Right lobe of liver (tissue), 6 donors: ENCODE results near the gene PTPRN2. TPM values are rescaled to one million over a fixed set of nuclear protein-coding genes. Genes with fewer than 3 reads are reported as not detected.

ENCODE experiments used
- ATAC-seq, 4 donors: fragments of 200-7000 bp; cut with Tn5 transposase; one replicate each; pipeline ENCODE4 v1.9.1; 2020; ENCODE audit warnings: mild to moderate bottlenecking in 4 of 4, moderate library complexity in 4 of 4
- DNase-seq, 3 donors: peaks; one replicate each; pipeline ENCODE4 v3.0.0-alpha.2; 2020
- H3K27ac ChIP-seq, 3 donors: fragments of 200-600 bp; one replicate each; pipeline ENCODE4 v1.8.0; 2022
- H3K27me3 ChIP-seq, 2 donors: fragments of 200-600 bp; one replicate each; pipeline ENCODE4 v1.8.0; 2022
- H3K36me3 ChIP-seq, 4 donors: fragments of 200-600 bp; sonication (generic) in 1 of 4; one replicate each; pipeline versions ENCODE4 v1.5.1 to v1.8.0; 2017 to 2022; ENCODE audit warnings: control low read depth in 1 of 4
- H3K4me1 ChIP-seq, 4 donors: fragments of 200-600 bp; sonication (generic) in 1 of 4; one replicate each; pipeline versions ENCODE4 v1.5.1 to v1.8.0; 2017 to 2022; ENCODE audit warnings: control low read depth in 1 of 4
- H3K4me3 ChIP-seq, 3 donors: fragments of 200-600 bp; one replicate each; pipeline ENCODE4 v1.8.0; 2022
- H3K9me3 ChIP-seq, 4 donors: fragments of 200-600 bp; sonication (generic) in 1 of 4; one replicate each; pipeline versions ENCODE4 v1.5.1 to v1.8.0; 2017 to 2022; ENCODE audit warnings: control low read depth in 1 of 4
- POLR2A ChIP-seq: fragments of 450-650 bp; IDR thresholded peaks from one replicate; pipeline ENCODE4 v1.6.1; 2017; ENCODE audit warnings: antibody characterized with exemption, mild to moderate bottlenecking
- WGBS: methylation state at CpG from one replicate; pipeline ENCODE4 v1.1.6; 2018; ENCODE audit warnings: low coverage, low lambda C conversion rate; ENCODE audit not compliant: insufficient coverage; ENCODE audit errors: missing lambda C conversion rate; 5-methylcytosine and 5-hydroxymethylcytosine counted together
- intact Hi-C, 2 donors: fragments of 100-400 bp; cut with DNase I; formaldehyde crosslinking; loops; one replicate each; pipeline versions ENCODE4 v1.11.2 to v1.14.1; 2022
- total RNA-seq, 6 experiments: library from RNA; depleted of rRNA in 2 of 6; stranded (reverse); fragments of >200 nt in 2 of 6; fragmentation: NEBNext Ultra II Directional in 3 of 6; extraction: Animal tissue kit (Norgen Biotek cat#: 25700) in 3 of 6; gene quantifications; one replicate each; pipeline versions ENCODE4 v1.1.0 to v1.2.4, GENCODE V29; 2016 to 2023
- TF ChIP-seq, protein P1 (sequence below), 4 donors: fragments of 200-600 bp in 3 of 4; fragments of 450-650 bp in 1 of 4; IDR thresholded peaks; one replicate each; pipeline versions ENCODE4 v1.5.1 to v1.8.0; 2016 to 2022; ENCODE audit warnings: antibody characterized with exemption in 4 of 4, mild to moderate bottlenecking in 2 of 4
- donor health status: DM: no; HTN: yes; CAD: no.
- donor health status: DM: no; HTN: no; CAD: no.
- donor health status: DM: no; HTN: no; CAD: no.
- donor health status: DM: no; HTN: yes; CAD: no.
- donor health status: DM: no; HTN: yes; CAD: no.

The PTPRN2 gene
- total RNA-seq, 6 experiments from 2014 or later = 0.15 to 0.87 (median 0.67) TPM

DNA sequence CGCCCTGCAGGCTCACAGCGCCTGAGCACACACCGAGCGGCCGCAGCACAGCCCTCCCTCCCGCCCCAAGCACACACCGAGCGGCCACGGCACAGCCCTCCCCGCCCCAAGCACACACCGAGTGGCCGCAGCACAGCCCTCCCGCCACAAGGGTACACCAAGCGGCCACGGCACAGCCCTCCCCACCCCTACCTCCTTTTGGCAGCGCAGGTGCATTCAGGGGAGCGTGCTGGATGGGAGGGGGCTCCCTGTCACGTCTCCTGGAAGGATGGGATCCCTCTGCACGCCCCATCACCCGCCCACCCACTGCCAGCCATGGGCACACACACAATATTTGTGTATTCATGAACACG lies 768.2 kb downstream of the PTPRN2 start:
- H3K36me3 ChIP-seq = no peaks in the 10 kb centered on the region
- no peak for ATAC-seq
- no peaks in the 10 kb centered on the region for H3K27me3 ChIP-seq
- DNase-seq = peak in 1 of 3 donors; percentile 45
- intact Hi-C loops = no loop called here
- TF ChIP-seq, protein P1, sequence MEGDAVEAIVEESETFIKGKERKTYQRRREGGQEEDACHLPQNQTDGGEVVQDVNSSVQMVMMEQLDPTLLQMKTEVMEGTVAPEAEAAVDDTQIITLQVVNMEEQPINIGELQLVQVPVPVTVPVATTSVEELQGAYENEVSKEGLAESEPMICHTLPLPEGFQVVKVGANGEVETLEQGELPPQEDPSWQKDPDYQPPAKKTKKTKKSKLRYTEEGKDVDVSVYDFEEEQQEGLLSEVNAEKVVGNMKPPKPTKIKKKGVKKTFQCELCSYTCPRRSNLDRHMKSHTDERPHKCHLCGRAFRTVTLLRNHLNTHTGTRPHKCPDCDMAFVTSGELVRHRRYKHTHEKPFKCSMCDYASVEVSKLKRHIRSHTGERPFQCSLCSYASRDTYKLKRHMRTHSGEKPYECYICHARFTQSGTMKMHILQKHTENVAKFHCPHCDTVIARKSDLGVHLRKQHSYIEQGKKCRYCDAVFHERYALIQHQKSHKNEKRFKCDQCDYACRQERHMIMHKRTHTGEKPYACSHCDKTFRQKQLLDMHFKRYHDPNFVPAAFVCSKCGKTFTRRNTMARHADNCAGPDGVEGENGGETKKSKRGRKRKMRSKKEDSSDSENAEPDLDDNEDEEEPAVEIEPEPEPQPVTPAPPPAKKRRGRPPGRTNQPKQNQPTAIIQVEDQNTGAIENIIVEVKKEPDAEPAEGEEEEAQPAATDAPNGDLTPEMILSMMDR (IDR thresholded peaks at IDR 0.05) = no peak
- TF ChIP-seq POLR2A = no peak
- H3K4me1 ChIP-seq = no peaks in the 10 kb centered on the region
- H3K4me3 ChIP-seq = no peak overlapping the region
- no peak overlapping the region for H3K27ac ChIP-seq
- no peaks in the 10 kb centered on the region for H3K9me3 ChIP-seq
- 31% methylated on average over 3 of the region's 21 CpGs for WGBS

DNA sequence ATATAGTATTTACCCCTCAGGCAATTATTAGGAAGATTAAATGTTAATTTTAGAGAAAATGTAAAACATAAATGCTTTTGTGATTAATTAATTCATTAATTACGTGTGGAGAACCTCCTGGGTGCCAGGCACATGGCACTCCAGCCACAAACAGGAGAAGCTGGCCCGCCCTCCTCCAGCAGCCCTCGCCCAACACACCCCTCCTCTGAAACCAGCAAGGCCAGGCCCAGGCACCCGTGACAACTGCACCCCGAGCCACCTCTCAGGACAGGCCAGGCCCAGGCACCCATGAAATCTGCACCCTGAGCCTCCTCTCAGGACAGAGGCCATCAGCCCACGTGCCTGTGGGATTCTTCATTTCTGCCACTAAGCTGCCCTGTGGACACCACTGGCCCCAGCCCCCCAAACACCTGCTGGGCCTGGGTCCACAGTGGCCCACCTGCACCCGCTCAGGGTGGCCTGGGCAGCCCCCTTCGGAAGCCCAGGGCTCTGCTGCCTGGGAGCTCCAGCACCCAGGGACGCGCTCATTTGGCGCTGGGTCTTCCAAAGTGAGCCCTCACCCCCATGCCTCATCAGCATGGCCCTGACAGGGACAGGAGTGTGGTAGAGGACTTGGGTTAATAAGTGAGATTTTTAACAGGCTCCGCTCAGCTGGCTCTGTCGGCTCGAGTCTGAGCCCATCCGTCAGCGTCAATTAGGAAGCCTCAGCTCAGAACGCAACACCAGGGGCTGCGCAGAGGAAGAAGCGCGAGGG lies 768.7 kb downstream of the PTPRN2 start:
- H3K9me3 ChIP-seq = no peaks in the 10 kb centered on the region
- no peaks in the 10 kb centered on the region for H3K27me3 ChIP-seq
- no peak overlapping the region for H3K4me3 ChIP-seq
- ATAC-seq (no peak), DNase-seq (peak in 1 of 3 donors; percentile 40)
- TF ChIP-seq, protein P1 (IDR thresholded peaks at IDR 0.05) = no peak
- no peak for TF ChIP-seq POLR2A
- no peaks in the 10 kb centered on the region for H3K36me3 ChIP-seq
- 67% methylated on average over 1 of the region's 20 CpGs for WGBS
- H3K4me1 ChIP-seq = no peaks in the 10 kb centered on the region
- intact Hi-C loops = no loop called here
- no peak overlapping the region for H3K27ac ChIP-seq

GRCh38 chr7:157817944-157818700 lies 769.5 kb downstream of the PTPRN2 start:
- H3K27me3 ChIP-seq = no peaks in the 10 kb centered on the region
- H3K9me3 ChIP-seq = no peaks in the 10 kb centered on the region
- no peak for TF ChIP-seq POLR2A
- TF ChIP-seq, protein P1 (IDR thresholded peaks at IDR 0.05) = no peak
- H3K27ac ChIP-seq = no peak overlapping the region
- DNase-seq (peak in 1 of 3 donors; percentile 27), ATAC-seq (no peak)
- intact Hi-C loops = no loop called here
- H3K36me3 ChIP-seq = no peaks in the 10 kb centered on the region
- no peak overlapping the region for H3K4me3 ChIP-seq
- 77% methylated on average over 13 of the region's 13 CpGs for WGBS
- H3K4me1 ChIP-seq = no peaks in the 10 kb centered on the region

DNA sequence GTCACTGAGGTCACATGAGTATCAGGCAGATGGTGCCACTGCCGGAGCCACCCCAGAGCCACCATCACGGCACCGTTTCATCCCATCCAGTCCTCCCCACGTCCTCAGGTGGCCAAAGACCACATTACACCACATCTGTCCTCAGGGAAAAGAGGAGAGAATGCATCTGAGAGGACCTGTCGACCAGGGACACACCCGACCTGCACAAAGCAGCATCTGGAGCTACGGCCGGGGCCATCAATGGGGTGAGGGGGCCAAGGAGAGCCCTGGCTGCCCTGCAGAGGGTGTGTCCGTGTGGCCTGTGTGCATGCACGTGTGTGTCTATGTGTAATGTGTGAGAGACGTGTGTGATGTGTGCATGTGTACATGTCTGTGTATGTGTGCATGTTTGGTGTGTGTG lies 770.2 kb downstream of the PTPRN2 start:
- no peaks in the 10 kb centered on the region for H3K27me3 ChIP-seq
- DNase-seq (peak in 1 of 3 donors; percentile 28), ATAC-seq (no peak)
- no peaks in the 10 kb centered on the region for H3K36me3 ChIP-seq
- no peak overlapping the region for H3K27ac ChIP-seq
- no peak overlapping the region for H3K4me3 ChIP-seq
- H3K9me3 ChIP-seq = no peaks in the 10 kb centered on the region
- intact Hi-C loops = no loop called here
- TF ChIP-seq POLR2A = no peak
- TF ChIP-seq, protein P1 (IDR thresholded peaks at IDR 0.05) = no peak
- 50% methylated on average over 4 of the region's 11 CpGs for WGBS
- H3K4me1 ChIP-seq = no peaks in the 10 kb centered on the region
